ENCODE measurements around the gene DNAJA2.

- TF ChIP-seq EP300 (IDR thresholded peaks at IDR 0.05; ENCODE audit: borderline replicate concordance in 1 of 2, low read depth in 2 of 2, low read length in 2 of 2) (no peak), CREB1 (IDR thresholded peaks at IDR 0.05) (no peak), TBP (IDR thresholded peaks at IDR 0.05; ENCODE audit: low read depth, low read length) (no peak), MAX (IDR thresholded peaks at IDR 0.05) (no peak), CTCF (IDR thresholded peaks at IDR 0.05; ENCODE audit: control extremely low read depth in 1 of 3, insufficient read depth in 1 of 3, low read depth in 1 of 3, low read length in 3 of 3) (no peak)
Observed at GRCh38 chr16:46973996-46974324, 486 bp upstream of the DNAJA2 start.

Data from H1 (cell line).